HepG2 (cell line): ENCODE results near the gene ZCCHC24. TPM values are rescaled to one million over a fixed set of nuclear protein-coding genes. Genes with fewer than 3 reads are reported as not detected.

Experiments
- ARID3A ChIP-seq: IDR thresholded peaks from 2 replicates; pipeline ENCODE4 v1.6.1; 2012; ENCODE audit warnings: low read depth, low read length, improper control_type of control experiment
- ARID4A ChIP-seq: sonication (generic); formaldehyde crosslinking; IDR thresholded peaks from 2 replicates; pipeline ENCODE4 v1.5.0; 2020; ENCODE audit warnings: mild to moderate bottlenecking, missing genetic modification reagents, borderline replicate concordance
- DZIP1 ChIP-seq: sonication (generic); formaldehyde crosslinking; IDR thresholded peaks from 2 replicates; pipeline ENCODE4 v1.5.0; 2020; ENCODE audit warnings: mild to moderate bottlenecking, missing genetic modification reagents
- HDAC1 ChIP-seq: sonication (generic); formaldehyde crosslinking; IDR thresholded peaks from 2 replicates; pipeline ENCODE4 v1.5.1; 2020; ENCODE audit warnings: mild to moderate bottlenecking, missing genetic modification reagents
- MAX ChIP-seq: IDR thresholded peaks from 2 replicates; pipeline ENCODE4 v1.6.1; 2012; ENCODE audit warnings: inconsistent platforms
- UBTF ChIP-seq: sonication (generic); formaldehyde crosslinking; IDR thresholded peaks from 2 replicates; pipeline ENCODE4 v1.4.0; 2020; ENCODE audit warnings: mild to moderate bottlenecking, missing genetic modification reagents
- ZNF607 ChIP-seq: sonication (generic); formaldehyde crosslinking; IDR thresholded peaks from 2 replicates; pipeline ENCODE4 v1.5.1; 2020; ENCODE audit warnings: missing genetic modification reagents, mild to moderate bottlenecking, borderline replicate concordance
- ZNF609 ChIP-seq: sonication (generic); formaldehyde crosslinking; IDR thresholded peaks from 2 replicates; pipeline ENCODE4 v1.4.0; 2020; ENCODE audit warnings: mild to moderate bottlenecking, missing genetic modification reagents, borderline replicate concordance
- ZNF615 ChIP-seq: sonication (generic); formaldehyde crosslinking; IDR thresholded peaks from 2 replicates; pipeline ENCODE4 v1.5.0; 2020; ENCODE audit warnings: mild to moderate bottlenecking, missing genetic modification reagents, borderline replicate concordance
- polyA plus RNA-seq, 8 experiments: library from polyadenylated mRNA; depleted of rRNA in 3 of 8; stranded (reverse) in 7 of 8; unstranded in 1 of 8; fragments of >200 nt; fragmentation: Illumina TruSeq in 4 of 8; extraction: Trizol in 4 of 8; gene quantifications; 2 replicates each; pipeline versions ENCODE4 v1.2.1 to v1.2.3, GENCODE V29; 2011 to 2016; ENCODE audit warnings: low read depth in 4 of 8, missing spikeins in 1 of 8, mixed read lengths in 1 of 8; ENCODE audit not compliant: insufficient read depth in 1 of 8
- total RNA-seq, 5 experiments: library from RNA; depleted of rRNA; stranded (reverse); fragments of >200 nt; fragmentation: Illumina TruSeq; extraction: Trizol; gene quantifications; 2 replicates each; pipeline ENCODE4 v1.2.3, GENCODE V29; 2016; ENCODE audit warnings: low read depth in 1 of 5

Gene ZCCHC24
- total and polyA plus RNA-seq, 2 of the 13 experiments (the other 11 are each of a cell fraction or from before 2014, with no cell fraction given): 3.1 to 7.9 TPM

GRCh38 chr10:79347226-79347893 lies 98.1 kb downstream of the ZCCHC24 start, which contains the start of gene PPIF (continued):
- peak; percentile 46; the same call in 1 of the 2 replicates for TF ChIP-seq UBTF (CRISPR knock-in tag)
- peak; percentile 66 for TF ChIP-seq ARID4A (CRISPR knock-in tag)
- no peak for TF ChIP-seq ARID3A
- TF ChIP-seq ZNF609 (CRISPR knock-in tag): no peak
- TF ChIP-seq HDAC1: peak; percentile 75
- peak; percentile 81 for TF ChIP-seq ZNF607 (CRISPR knock-in tag)
- TF ChIP-seq ZNF615: no peak
- TF ChIP-seq DZIP1 (CRISPR knock-in tag): no peak; the same call in 1 of the 2 replicates
- no peak for TF ChIP-seq MAX
